NCI-H1694 treated with DMSO at 0.1 percent for 48 hours (cell line): ENCODE measurements around the gene WDR86.

Experiments used
- DNase-seq: peaks from one replicate; lab custom pipeline; 2025; lab: John Stamatoyannopoulos, UW

The WDR86 gene

GRCh38 chr7:151427705-151428377, 18.0 kb upstream of the WDR86 start:
- peak; percentile 48 for DNase-seq

GRCh38 chr7:151426904-151427704, 17.3 kb upstream of the WDR86 start:
- DNase-seq, result no peak

GRCh38 chr7:151426441-151426903, 16.6 kb upstream of the WDR86 start:
- no peak for DNase-seq

- DNase-seq, result no peak
These were observed 16.0 kb upstream of the WDR86 start for GRCh38 chr7:151425670-151426440.

- DNase-seq, result no peak
These were observed 15.0 kb upstream of the WDR86 start for GRCh38 chr7:151424799-151425198.

- DNase-seq, result no peak
These were observed 14.1 kb upstream of the WDR86 start for GRCh38 chr7:151423936-151424335.

GRCh38 chr7:151423226-151423625, 13.4 kb upstream of the WDR86 start:
- no peak for DNase-seq

- no peak for DNase-seq
These were observed 12.4 kb upstream of the WDR86 start for GRCh38 chr7:151422212-151422611.

- no peak for DNase-seq
These were observed 10.3 kb upstream of the WDR86 start for GRCh38 chr7:151420144-151420543.

GRCh38 chr7:151416941-151417315, 7.1 kb upstream of the WDR86 start:
- DNase-seq, result no peak

GRCh38 chr7:151416112-151416940, 6.5 kb upstream of the WDR86 start:
- DNase-seq, result no peak

- no peak for DNase-seq
These were observed 5.7 kb upstream of the WDR86 start for GRCh38 chr7:151415375-151416105.

- no peak for DNase-seq
These were observed 3.4 kb upstream of the WDR86 start for GRCh38 chr7:151413241-151413640.

- no peak for DNase-seq
These were observed 2.5 kb upstream of the WDR86 start for GRCh38 chr7:151412318-151412717.

- DNase-seq, result no peak
These were observed 1.7 kb upstream of the WDR86 start for GRCh38 chr7:151411551-151411950.

GRCh38 chr7:151410405-151411390, 860 bp upstream of the WDR86 start:
- DNase-seq, result no peak

- DNase-seq, result no peak
These were observed 785 bp downstream of the WDR86 start for GRCh38 chr7:151408839-151409666.

GRCh38 chr7:151408498-151408838, 1.4 kb downstream of the WDR86 start:
- DNase-seq, result no peak
